22Rv1 (cell line): ENCODE results near the gene AAK1.

Experiments
- CTCF ChIP-seq: fragments of 450-650 bp; IDR thresholded peaks from 2 replicates; pipeline ENCODE4 v1.5.1; 2017; ENCODE audit warnings: mild to moderate bottlenecking
- ZFX ChIP-seq: fragments of 450-650 bp; IDR thresholded peaks from 2 replicates; pipeline ENCODE4 v1.6.1; 2017; ENCODE audit warnings: antibody characterized with exemption, borderline replicate concordance

DNA sequence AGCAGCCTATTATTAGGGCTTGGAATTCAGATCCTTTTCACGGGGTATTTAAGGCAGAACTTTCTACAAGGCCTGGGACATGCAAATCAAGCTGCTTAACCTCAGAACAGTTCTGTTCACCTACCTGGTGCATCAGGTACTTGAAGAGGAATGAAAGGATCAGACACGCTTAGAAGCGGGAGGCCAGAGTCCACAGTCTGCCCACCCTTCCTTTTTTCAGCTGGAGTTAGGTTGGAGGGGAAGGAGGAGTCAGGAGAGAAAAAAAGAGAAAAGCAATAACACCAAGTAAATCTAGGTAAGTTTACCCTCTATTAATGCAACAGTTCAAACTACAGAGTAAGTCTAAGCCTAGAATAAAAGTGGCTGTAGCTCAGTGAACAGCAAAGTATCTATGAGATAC, 147.7 kb downstream of the AAK1 start:
- no peak for TF ChIP-seq CTCF
- no peak for TF ChIP-seq ZFX
